Measurements from ENCODE around the gene ATP1B1. TPM values are rescaled to one million over a fixed set of nuclear protein-coding genes. Genes with fewer than 3 reads are reported as not detected.

The ATP1B1 gene
- total RNA-seq, 1 experiment from 2014 or later, result 20.2 TPM

DNA sequence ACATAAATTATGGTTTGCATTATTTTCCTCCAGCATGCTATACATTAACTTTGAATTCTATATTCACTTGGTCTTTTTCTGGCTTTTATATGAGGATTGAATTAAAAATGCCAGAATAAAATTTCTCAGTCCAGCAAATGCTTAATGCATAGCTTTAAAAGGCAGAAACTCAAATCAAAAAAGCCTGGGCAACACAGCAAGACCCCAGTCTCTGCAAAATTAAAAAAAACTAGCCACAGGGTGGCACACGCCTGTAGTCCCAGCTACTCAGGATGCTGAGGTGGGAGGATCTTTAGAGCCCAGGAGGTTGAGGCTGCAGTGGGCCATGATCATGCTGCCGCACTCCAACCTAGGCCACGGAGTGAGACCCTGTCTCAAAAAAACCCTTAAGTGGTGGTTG is 19.8 kb downstream of the ATP1B1 start:
- no peaks in the 10 kb centered on the region for H3K9me3 ChIP-seq (ENCODE audit: low read depth, low read length, poor library complexity, severe bottlenecking)
- no peak overlapping the region for H3K27ac ChIP-seq (ENCODE audit: low read depth, low read length, poor library complexity, severe bottlenecking)
- intact Hi-C loops (cut with micrococcal nuclease; ENCODE audit: unreplicated experiment), result no loop called here
- peaks cover 3% of the 10 kb centered on the region for H3K36me3 ChIP-seq (ENCODE audit: insufficient read depth, low read length, poor library complexity, severe bottlenecking)
- H3K4me3 ChIP-seq (ENCODE audit: low read depth, low read length, poor library complexity, severe bottlenecking), result no peak overlapping the region
- no peak for DNase-seq (ENCODE audit: low spot score)
- ChIA-PET POLR2A (ENCODE audit: low non-redundant PET) (no interaction called here), CTCF (no interaction called here)
- H3K4me1 ChIP-seq (ENCODE audit: insufficient read depth, low read length, poor library complexity, severe bottlenecking), result no peaks in the 10 kb centered on the region
- TF ChIP-seq EZH2 (IDR thresholded peaks at IDR 0.05; ENCODE audit: borderline replicate concordance, low read depth, low read length, poor library complexity, severe bottlenecking) (no peak), CTCF (conservative IDR thresholded peaks at IDR 0.05; ENCODE audit: low read depth, low read length) (no peak)
- no TSS peak for BruUV-seq (replicated peaks)
- H3K27me3 ChIP-seq (replicated peaks; ENCODE audit: insufficient read depth, low read depth, low read length, poor library complexity), result no peaks in the 10 kb centered on the region

GRCh38 chr1:169127305-169127704 is 20.8 kb downstream of the ATP1B1 start:
- intact Hi-C loops (cut with micrococcal nuclease; ENCODE audit: unreplicated experiment), result no loop called here
- Histone ChIP-seq H3K4me3 (ENCODE audit: low read depth, low read length, poor library complexity, severe bottlenecking) (no peak overlapping the region), H3K36me3 (ENCODE audit: insufficient read depth, low read length, poor library complexity, severe bottlenecking) (peaks cover 3% of the 10 kb centered on the region), H3K4me1 (ENCODE audit: insufficient read depth, low read length, poor library complexity, severe bottlenecking) (no peaks in the 10 kb centered on the region), H3K9me3 (ENCODE audit: low read depth, low read length, poor library complexity, severe bottlenecking) (no peaks in the 10 kb centered on the region), H3K27me3 (replicated peaks; ENCODE audit: insufficient read depth, low read depth, low read length, poor library complexity) (no peaks in the 10 kb centered on the region), H3K27ac (ENCODE audit: low read depth, low read length, poor library complexity, severe bottlenecking) (no peak overlapping the region)
- DNase-seq (ENCODE audit: low spot score), result no peak
- POLR2A ChIA-PET (ENCODE audit: low non-redundant PET), result no interaction called here
- no TSS peak for BruUV-seq (replicated peaks)
- TF ChIP-seq CTCF (conservative IDR thresholded peaks at IDR 0.05; ENCODE audit: low read depth, low read length), result no peak
- CTCF ChIA-PET, result no interaction called here

- no peaks in the 10 kb centered on the region for H3K4me1 ChIP-seq (ENCODE audit: insufficient read depth, low read length, poor library complexity, severe bottlenecking)
- TF ChIP-seq EZH2 (IDR thresholded peaks at IDR 0.05; ENCODE audit: borderline replicate concordance, low read depth, low read length, poor library complexity, severe bottlenecking) (no peak), CTCF (conservative IDR thresholded peaks at IDR 0.05; ENCODE audit: low read depth, low read length) (no peak)
- BruUV-seq (replicated peaks), result no TSS peak
- intact Hi-C loops (cut with micrococcal nuclease; ENCODE audit: unreplicated experiment), result no loop called here
- H3K4me3 ChIP-seq (ENCODE audit: low read depth, low read length, poor library complexity, severe bottlenecking), result no peak overlapping the region
- no peaks in the 10 kb centered on the region for H3K9me3 ChIP-seq (ENCODE audit: low read depth, low read length, poor library complexity, severe bottlenecking)
- no peak overlapping the region for H3K27ac ChIP-seq (ENCODE audit: low read depth, low read length, poor library complexity, severe bottlenecking)
- ChIA-PET CTCF (no interaction called here), POLR2A (ENCODE audit: low non-redundant PET) (no interaction called here)
- peaks cover 3% of the 10 kb centered on the region for H3K36me3 ChIP-seq (ENCODE audit: insufficient read depth, low read length, poor library complexity, severe bottlenecking)
- no peaks in the 10 kb centered on the region for H3K27me3 ChIP-seq (replicated peaks; ENCODE audit: insufficient read depth, low read depth, low read length, poor library complexity)
- DNase-seq (ENCODE audit: low spot score), result no peak
Measured at GRCh38 chr1:169128562-169128961, 22.1 kb downstream of the ATP1B1 start.

All from A673 (cell line).